Esophagus squamous epithelium (tissue), 4 donors: ENCODE results near the gene NLRC5.

Source experiments
- CTCF ChIP-seq, 6 experiments: fragments of 450-650 bp in 4 of 6; fragments of 200-600 bp in 2 of 6; sonication (generic) in 2 of 6; IDR thresholded peaks; one replicate each; pipeline ENCODE4 v1.5.1; 2016 to 2019; ENCODE audit warnings: antibody characterized with exemption in 6 of 6, mild to moderate bottlenecking in 4 of 6, moderate library complexity in 4 of 6
- POLR2A ChIP-seq, 4 donors: fragments of 450-650 bp; IDR thresholded peaks; one replicate each; pipeline ENCODE4 v1.6.1; 2017; ENCODE audit warnings: antibody characterized with exemption in 4 of 4, mild to moderate bottlenecking in 4 of 4, moderate library complexity in 3 of 4

GRCh38 chr16:57123216-57123973, 134.0 kb downstream of the NLRC5 start:
- no peak for TF ChIP-seq CTCF (IDR thresholded peaks at IDR 0.05)
- no peak for TF ChIP-seq POLR2A (IDR thresholded peaks at IDR 0.05)
